GM21576 (cell line): ENCODE data around the gene ATP6V0B.
A peak's percentile ranks its signal among the peaks of the same experiment; 100 is the strongest.

Experiments used
- ATAC-seq: cut with Tn5 transposase; IDR thresholded peaks from one replicate; pipeline ENCODE4 v1.9.1; 2021; ENCODE audit warnings: mild to moderate bottlenecking, moderate library complexity; ENCODE audit not compliant: unreplicated experiment

ATP6V0B gene

DNA sequence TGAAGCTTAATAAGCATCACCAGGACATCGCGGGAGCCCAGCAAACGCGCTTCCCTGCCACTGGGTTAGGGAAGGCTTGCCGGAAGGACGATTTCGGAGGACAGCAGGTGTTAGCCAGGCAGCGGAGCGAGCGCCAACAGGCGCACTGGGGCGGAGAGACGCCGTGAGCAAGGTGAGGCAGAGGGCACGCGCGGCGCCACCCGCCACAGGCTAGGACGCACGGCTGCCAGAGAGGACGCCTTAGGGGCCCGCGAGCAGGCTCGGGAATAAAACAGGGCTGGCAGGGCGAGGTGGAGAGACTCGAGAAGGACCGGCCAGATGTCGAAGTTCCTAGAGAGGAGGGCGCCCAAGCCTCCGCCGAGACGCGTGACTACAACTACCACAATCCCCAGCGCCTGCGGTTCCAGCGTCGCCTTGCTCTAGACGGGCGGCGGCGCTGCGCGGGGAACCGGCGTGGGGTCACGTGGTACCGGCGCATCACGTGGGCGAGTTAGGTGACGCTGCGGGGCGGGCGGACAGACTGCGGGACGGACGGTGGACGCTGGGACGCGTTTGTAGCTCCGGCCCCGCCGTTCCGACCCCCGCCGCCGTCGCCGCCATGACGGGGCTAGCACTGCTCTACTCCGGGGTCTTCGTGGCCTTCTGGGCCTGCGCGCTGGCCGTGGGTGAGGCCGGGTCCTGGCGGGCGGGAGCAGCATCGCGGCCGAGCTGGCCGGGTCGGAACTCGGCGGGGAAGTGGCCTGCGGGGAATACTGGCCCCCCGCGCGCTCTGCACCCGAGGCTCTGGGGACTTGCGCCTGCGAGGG, at the start of gene ATP6V0B:
Gene ATP6V0B (plus strand): TSS at position 518 of the 806 bp plus-strand sequence. CDS start 81 bp downstream, at position 599.
- ATAC-seq = peak; percentile 59

DNA sequence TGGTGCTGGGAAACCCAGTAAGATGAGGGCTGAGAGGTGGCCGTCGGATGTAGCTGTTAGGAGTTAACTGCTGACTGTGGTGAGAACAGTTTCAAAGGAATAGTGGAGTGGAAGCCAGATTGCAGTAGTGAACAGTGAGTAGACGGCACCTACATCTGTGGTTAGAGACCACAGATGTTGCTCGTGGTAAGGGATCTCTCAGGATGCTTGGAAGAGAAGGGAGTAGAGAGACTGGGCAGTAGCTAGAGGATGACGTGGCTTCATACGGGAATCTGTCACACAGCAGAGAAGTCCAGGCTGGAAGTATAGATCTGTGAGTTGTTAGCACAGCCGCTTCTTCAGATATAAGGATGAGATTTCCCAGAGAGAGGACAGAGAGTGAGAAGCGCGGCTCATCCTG, 48.9 kb upstream of the ATP6V0B start:
- ATAC-seq = no peak

DNA sequence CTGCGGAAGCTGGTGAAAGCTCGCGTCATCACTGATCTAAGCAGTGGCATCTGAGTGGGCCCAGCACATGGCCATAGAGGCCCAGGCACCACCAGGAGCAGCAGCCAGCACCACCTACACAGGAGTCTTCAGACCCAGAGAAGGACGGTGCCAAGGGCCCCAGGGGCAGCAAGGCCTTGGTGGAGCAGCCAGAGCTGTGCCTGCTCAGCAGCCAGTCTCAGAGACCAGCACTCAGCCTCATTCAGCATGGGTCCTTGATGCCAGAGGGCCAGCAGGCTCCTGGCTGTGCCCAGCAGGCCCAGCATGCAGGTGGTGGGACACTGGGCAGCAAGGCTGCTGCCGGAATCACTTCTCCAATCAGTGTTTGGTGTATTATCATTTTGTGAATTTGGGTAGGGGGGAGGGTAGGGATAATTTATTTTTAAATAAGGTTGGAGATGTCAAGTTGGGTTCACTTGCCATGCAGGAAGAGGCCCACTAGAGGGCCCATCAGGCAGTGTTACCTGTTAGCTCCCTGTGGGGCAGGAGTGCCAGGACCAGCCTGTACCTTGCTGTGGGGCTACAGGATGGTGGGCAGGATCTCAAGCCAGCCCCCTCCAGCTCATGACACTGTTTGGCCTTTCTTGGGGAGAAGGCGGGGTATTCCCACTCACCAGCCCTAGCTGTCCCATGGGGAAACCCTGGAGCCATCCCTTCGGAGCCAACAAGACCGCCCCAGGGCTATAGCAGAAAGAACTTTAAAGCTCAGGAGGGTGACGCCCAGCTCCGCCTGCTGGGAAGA, 44.4 kb upstream of the ATP6V0B start:
- ATAC-seq = no peak

DNA sequence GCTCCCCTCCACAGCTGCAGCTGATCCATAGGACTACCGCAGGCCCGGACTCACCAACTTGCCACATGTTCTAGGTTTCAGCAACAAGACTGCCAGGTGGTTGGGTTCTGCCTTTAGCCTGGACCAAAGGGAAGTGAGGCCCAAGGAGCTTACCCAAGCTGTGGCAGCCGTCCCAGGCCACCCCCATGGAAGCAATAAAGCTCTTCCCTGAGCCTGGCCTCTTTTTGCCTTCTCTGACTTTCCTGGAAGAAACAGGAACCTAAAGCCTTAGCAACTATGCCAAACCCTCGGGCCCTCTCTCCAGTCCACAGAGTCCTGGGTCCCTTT, 43.8 kb upstream of the ATP6V0B start:
- ATAC-seq = no peak

DNA sequence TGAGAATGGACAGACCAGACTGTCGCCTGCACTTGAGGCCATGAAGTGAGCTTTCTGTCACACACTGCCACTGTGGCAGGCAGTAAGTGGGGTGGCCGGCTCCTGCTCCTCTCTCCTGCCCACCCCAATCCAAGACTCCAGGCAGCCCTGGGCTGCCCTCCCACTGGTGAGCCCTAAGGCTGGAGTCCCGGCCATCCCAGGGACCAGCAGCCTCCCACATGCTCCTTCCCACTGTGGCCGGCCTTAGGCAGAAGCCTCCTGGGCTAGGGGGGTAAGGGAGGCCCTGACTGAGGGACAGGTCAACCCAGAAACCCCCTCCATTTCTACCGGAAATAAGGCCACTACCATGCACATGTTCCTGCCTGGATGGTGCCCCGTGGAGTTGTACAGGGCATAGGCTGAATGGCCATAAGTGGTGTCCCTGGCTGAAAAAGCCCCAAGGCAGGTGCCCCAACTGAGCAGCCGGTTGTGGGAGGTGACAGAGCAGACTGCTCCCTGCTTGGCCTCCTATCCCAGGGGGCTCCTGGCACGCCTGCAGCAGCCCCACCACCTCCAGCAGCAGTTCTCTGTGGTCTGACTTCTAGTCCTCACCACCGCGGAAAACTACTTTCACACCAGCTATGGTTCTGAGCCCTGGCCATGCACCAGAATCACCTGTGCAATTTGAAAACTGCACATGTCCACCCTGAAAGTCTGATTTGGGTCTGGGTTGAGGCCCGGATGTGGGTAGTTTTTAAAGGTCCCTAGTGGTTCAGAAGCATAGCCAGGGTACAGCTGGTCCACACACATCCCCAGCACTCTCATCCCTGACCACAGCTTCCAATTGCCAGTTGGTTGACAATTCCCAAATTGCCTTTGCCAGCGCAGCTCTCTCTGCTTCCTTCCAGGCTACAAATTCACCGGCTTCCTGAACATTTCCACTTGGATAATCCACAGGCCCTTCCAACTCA, 42.8 kb upstream of the ATP6V0B start:
- ATAC-seq = no peak

DNA sequence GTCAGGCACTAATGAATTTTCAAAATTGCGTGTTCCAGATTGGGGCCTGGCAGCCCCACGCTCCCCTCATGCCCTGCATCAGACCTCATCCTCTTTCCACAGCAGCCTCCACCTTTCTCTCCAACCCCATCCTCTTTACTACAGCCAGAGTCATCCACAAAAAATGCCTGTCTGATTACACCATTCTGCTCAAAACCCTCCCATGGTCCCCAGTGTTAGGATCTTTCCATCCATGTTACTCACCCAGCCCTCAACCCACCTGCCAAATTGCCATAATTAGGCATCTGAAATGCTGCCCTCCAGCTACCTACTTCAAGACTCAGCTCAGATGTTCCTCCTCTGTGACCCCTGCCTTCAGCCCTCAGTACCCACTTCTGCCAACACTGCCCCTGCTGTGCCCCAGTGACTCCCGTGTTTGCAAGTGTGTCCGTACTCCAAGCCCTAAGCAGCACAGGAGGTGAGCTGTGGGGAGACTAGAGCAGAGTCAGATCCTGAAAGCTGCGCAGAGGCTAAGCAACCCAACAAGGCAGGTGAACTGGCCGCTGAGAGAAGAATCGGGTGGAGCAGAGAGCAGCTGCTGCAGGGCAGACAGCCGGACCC, 41.9 kb upstream of the ATP6V0B start:
- no peak for ATAC-seq

DNA sequence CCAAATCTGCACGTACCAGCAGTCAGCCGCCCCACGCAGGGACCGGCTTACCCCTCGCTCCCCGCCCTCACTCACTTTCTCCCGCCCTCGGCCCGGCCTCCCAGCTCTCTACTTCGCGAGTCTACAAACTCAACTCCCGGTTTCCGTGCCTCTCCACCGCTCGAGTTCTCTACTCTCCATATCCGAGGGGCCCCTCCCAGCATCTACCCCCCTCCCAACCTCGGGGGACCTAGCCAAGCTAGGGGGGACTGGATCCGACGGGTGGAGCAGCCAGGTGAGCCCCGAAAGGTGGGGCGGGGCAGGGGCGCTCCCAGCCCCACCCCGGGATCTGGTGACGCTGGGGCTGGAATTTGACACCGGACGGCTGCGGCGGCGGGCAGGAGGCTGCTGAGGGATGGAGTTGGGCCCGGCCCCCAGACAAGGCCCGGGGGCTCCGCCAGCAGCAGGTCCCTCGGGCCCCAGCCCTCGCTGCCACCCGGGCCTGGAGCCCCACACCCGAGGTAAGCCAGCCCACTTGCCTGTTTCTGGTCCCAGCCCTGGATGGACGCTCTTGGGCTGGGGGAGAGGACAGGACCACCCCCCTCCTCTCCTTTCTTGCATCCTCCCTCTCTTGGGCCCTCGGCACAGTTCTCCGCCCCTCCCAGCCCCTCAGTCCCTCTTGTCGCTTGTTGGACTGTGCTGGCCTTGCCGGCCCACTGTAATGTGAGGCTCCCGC, 41.2 kb upstream of the ATP6V0B start, which contains the start of gene ARTN:
Gene ARTN (plus strand): TSS at position 416 of the 715 bp plus-strand sequence. CDS start 1,856 bp downstream, outside the sequence.
- no peak for ATAC-seq

DNA sequence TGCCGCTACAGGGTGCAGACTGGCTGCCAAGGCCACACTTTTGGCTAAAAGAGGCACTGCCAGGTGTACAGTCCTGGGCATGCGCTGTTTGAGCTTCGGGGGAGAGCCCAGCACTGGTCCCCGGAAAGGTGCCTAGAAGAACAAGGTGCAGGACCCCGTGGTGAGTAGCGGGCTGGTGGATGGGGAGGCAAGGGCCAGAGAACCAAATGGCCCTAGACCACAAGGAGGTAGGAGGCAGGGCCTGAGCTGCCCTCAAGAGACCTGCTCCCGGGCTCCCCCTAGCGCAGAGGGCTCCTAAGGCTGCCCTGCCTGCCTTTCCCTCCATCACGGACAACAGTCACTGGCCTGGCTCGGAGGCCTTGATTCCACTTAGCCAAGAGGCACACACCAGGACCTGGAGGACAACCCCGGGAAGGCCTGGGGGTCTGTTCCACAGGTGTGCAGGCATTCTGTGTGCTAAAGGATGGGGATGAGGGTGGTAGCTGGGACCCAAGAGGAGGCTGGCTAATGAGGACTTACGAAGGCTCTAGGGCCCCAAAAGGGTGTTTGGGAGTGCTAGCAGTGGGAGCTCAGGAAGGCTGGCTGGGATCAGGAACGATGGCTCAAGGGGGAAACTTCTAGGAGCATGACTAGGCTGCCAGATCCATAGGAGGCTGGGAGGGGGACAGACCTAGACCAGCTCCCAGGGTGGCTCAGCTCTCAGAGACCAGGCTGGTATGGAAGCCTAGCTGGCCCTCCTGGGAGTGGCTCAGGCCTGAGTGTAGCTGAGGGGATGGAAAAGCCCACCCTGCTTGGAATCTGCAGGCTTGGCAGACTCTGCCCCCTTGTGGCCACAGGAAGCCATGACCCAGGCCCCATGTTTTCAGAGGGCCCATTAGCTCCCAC, 40.4 kb upstream of the ATP6V0B start:
- ATAC-seq = no peak

DNA sequence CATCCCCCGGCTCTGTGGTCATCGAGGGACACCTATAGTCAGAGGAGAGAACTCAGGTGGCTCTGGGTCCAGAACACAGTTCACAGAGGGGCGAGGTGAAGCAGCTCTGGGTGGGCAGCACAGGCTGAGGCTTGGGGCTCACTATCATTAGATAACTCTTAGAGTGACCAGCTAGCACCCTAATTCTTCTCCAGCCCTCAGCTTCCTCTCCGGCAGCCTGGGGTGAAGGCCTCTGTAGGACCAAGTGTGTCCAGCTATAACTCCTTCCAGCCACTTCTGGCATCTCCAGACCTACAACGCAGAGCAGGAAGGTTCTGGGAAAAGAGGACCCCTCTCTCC, 39.8 kb upstream of the ATP6V0B start:
- ATAC-seq = no peak

DNA sequence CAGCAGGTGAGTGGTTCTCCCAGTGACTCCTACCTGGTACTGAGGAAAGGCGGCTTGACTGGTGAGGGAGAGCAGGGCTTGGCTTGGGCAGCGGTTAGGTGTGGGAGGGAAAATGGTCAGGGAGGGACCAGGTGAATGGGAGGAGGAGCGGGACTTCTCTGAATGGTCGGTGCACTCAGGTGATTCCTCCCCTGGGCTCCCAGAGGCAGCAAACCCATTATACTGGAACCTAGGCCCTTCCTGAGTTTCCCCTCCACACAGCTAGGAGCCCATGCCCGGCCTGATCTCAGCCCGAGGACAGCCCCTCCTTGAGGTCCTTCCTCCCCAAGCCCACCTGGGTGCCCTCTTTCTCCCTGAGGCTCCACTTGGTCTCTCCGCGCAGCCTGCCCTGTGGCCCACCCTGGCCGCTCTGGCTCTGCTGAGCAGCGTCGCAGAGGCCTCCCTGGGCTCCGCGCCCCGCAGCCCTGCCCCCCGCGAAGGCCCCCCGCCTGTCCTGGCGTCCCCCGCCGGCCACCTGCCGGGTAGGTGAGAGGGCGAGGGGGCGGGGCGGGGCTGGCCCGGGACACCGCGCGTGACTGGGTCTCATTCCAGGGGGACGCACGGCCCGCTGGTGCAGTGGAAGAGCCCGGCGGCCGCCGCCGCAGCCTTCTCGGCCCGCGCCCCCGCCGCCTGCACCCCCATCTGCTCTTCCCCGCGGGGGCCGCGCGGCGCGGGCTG, 38.9 kb upstream of the ATP6V0B start:
- no peak for ATAC-seq

DNA sequence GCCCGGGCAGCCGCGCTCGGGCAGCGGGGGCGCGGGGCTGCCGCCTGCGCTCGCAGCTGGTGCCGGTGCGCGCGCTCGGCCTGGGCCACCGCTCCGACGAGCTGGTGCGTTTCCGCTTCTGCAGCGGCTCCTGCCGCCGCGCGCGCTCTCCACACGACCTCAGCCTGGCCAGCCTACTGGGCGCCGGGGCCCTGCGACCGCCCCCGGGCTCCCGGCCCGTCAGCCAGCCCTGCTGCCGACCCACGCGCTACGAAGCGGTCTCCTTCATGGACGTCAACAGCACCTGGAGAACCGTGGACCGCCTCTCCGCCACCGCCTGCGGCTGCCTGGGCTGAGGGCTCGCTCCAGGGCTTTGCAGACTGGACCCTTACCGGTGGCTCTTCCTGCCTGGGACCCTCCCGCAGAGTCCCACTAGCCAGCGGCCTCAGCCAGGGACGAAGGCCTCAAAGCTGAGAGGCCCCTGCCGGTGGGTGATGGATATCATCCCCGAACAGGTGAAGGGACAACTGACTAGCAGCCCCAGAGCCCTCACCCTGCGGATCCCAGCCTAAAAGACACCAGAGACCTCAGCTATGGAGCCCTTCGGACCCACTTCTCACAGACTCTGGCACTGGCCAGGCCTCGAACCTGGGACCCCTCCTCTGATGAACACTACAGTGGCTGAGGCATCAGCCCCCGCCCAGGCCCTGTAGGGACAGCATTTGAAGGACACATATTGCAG, 38.2 kb upstream of the ATP6V0B start:
- no peak for ATAC-seq

DNA sequence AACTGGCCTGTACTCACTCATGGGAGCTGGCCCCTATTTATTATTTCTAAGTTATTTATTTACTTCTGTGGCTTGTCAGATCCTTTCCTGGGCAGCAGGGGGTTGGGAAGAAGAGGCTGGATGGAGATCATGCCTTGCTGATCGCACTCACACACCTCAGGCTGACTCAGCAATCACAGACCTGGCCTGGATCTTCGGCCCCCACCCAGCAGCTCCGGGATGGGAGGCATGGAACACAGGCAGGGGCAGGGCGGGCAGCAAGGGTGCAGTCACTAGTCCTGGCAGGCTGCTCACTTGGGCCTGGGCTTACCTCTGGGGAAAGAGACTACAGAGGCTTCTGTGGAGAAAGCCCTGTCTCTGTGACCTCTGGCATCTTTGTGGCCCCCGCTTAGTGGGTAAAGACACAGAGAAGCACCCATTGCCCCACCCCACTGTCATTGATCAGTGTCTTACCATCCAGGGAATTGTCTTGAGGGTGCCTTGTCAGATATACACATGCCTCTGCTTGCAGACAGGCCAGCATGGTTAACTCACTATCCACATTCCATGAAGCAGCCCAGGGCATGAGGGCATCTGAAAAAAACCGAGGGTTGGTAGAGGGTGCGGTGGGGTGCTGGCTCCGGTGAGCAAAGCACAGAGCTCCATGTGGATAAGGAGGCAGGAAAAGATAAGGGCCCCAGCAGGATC, 37.4 kb upstream of the ATP6V0B start:
- ATAC-seq = no peak

DNA sequence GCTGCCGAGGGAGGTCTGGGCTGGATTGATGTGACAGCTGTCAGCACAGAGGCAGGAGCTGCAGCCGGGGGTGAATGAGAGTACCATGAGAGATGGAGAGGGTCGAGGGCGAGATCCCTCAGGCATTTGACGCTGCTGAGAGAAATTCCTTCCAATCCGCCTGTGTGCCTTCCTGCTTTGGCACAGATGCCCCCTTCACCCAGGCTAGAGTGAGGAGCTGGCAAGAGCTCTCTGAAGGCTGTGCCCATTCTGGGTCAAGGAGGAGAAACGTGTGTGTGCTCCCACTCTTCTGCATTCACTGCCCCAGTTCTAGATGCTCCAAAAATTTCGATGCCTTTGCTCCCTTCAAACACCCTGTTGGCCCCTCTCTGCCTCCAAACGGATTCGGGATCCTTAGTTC, 36.4 kb upstream of the ATP6V0B start:
- ATAC-seq = no peak

DNA sequence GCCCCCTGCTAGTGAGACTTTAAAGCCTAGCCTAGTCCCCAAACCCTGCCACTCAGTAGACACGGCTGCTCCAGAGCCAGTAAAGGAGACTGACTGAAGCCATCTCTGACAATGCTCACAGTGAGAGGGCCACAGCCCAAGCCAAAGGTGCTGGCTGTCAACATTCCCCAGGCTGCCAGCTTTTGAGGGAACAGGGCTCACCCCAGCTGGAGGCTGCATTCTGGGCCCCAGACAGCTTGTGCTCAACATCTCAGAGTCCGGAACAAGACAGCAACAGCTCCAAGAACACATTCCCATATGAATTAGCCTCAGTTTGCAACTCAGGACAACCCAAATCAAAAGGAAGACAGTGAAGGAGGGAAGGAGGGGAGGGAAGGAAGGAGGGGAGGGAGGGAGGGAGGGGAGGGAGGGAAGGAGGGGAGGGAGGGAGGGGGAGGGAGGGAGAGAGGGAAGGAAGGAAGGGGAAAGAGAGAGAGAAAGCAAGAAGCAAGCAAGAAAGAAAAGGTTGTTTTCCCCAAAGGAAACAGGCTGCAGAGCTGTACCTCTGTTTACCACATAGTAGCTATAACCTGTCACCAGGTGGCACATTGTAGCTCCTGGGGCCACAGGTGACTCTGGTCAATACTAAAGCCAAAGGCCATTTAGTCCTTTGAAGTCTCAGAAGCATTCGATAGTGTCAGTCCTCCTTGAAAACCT, 35.7 kb upstream of the ATP6V0B start:
- ATAC-seq = no peak

DNA sequence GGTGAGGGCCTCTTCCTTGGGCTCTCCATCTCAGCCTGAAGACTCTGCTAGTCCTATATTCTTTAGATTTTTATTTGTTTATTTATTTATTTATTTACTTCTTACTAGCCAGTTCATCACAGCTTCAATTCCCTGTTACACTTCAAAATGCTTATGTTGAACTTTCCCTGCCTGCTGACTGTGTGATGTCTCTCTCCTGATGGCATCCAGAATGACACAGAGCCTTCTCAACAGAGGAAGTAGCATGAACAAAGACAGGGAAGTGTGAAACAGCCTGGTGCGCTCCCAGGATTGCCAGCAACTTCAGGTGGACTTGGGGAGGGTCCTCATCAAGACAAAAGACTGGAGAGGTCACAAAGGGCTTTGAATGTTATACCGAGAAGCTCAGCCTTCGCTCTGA, 32.3 kb upstream of the ATP6V0B start:
- no peak for ATAC-seq

DNA sequence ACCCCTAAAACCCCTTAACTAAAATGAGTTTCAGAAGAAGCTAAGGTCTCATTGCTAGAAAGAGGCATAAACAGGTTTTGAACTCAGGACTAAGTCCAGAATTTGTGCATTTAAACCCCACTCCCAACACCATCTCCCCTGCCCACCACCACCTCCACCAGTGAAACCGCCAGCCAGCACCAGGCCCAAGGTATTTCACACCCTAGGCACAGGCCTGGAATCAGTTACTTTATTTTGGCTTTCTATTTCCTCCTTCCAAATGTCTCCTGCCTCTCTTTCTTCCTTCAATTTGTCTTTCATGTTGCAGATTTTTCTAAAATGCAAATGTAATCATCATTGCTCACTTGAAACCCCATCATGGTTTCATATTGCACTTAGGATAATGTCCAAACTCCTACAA, 29.9 kb upstream of the ATP6V0B start:
- ATAC-seq = no peak
